Left lobe of liver (tissue), 2 donors: ENCODE data around the gene PLIN4. TPM values are rescaled to one million over a fixed set of nuclear protein-coding genes. Genes with fewer than 3 reads are reported as not detected.

Experiments used
- ATAC-seq: fragments of 200-7000 bp; cut with Tn5 transposase; one replicate; pipeline ENCODE4 v1.9.1; 2020; ENCODE audit warnings: mild to moderate bottlenecking, moderate library complexity
- DNase-seq: peaks from one replicate; pipeline ENCODE4 v3.0.0-alpha.2; 2020; ENCODE audit warnings: low spot score
- total RNA-seq: library from RNA; stranded (reverse); gene quantifications from one replicate; pipeline ENCODE4 v1.2.1, GENCODE V29; 2021
- donor health status: DM: no; HTN: no; CAD: no; lungs with moderate emphysema.
- donor health status: DM: no; HTN: yes; CAD: no.

PLIN4 gene
- total RNA-seq, 1 donor from 2014 or later = 36.8 TPM

GRCh38 chr19:4464815-4465581 lies 53.3 kb downstream of the PLIN4 start:
- ATAC-seq = peak; percentile 36

DNA sequence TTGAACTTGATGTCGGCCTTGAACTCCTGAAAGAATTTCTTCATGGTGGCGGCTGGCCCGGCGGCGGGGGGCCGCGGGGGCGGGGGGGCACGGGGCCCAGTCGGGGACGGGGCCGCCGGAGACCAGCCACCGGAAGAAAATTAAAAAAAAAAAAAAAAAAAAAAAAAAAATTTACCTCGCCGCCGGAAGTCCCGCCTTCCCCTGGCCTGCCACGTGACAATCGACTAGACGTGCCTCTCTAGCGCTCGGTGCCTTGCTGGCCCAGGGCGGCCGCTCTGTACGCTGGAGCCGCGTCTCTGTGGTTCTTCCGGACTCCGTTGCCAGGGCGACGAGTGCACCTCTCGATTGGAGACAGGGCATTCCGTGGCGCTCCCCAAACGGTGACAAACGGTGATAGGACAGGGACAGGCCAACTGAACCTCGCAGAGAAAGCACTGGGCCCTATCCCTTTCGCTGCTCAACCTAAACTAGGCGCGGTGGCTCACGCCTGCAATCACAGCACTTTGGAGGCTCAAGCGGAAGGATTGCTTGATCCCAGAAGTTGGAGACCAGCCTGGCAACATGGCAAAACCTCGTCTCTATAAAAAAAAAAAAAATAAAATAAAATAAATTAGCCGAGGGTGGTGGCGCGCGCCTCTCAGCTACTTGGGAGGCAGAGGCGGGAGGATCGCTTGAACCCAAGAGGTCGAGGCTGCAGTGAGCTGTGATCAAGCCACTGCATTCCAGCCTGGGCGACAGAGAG lies 60.5 kb downstream of the PLIN4 start, which contains the start of gene UBXN6:
Gene UBXN6, minus strand, starts transcription at position 141 of the 742 bp plus-strand sequence. Its CDS starts 97 bp downstream, at position 44.
- ATAC-seq = peak; percentile 95
- peak; percentile 98 for DNase-seq

More at GRCh38 chr19:4464815-4465581, 53.3 kb downstream of the PLIN4 start:
- DNase-seq = no peak

DNA sequence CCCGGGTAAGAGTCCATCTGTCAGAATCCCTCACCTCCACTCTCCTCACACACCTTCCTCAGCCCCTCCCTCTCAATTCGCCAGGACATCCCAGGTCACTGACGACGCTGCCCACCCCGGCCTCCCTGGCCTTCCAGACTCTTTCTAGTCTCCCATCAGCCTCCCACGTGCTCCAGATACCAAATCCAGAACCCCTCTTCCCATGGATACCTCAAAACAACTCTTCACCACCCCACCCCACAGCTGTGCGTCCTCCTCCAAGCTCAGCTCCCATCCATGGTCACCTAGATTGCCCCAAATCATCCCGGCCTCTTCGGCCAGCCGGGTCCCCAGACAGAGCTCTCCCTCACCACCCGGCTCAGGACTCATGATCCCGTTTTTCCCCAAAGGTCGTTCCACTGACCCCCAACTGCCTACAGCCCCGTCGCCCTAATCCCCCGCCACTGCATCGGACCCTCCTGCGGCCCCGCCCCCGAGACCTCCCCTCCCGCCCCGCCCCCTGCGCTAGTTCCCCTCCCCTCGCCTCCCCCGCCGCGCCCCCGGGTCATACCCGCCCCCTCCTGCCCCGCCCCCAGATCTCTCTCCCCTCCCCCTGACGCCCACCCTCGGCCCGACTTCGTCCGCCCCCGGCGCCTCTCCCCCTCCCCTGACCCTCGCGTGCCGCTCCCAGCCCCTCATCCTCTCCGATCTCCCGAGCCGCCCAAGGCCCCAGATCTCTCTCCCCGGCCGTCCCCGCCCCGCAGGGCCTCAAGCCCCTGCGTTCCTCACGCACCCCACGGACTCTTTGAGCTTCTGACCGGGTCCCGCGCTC lies 61.2 kb downstream of the PLIN4 start:
- ATAC-seq = peak; percentile 50
- no peak for DNase-seq

DNA sequence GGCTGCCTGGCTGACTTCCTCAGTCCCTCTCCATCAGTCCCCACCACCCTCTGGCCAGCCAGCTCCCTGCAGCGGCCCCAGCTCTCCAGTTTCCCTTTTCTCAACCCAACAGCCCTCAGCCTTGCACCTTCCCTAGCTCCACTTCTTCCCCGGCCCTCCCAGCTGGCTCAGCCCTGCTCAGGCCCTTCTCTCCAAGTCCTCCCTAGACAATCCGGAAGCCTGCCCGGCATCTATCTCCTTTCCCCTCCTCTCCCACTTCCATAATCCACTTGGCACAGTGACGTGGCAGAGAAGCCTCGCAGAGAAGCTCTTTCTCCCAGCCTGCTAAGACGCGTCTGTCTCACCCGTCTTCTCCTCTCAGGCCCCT lies 61.8 kb downstream of the PLIN4 start:
- no peak for DNase-seq
- no peak for ATAC-seq

DNA sequence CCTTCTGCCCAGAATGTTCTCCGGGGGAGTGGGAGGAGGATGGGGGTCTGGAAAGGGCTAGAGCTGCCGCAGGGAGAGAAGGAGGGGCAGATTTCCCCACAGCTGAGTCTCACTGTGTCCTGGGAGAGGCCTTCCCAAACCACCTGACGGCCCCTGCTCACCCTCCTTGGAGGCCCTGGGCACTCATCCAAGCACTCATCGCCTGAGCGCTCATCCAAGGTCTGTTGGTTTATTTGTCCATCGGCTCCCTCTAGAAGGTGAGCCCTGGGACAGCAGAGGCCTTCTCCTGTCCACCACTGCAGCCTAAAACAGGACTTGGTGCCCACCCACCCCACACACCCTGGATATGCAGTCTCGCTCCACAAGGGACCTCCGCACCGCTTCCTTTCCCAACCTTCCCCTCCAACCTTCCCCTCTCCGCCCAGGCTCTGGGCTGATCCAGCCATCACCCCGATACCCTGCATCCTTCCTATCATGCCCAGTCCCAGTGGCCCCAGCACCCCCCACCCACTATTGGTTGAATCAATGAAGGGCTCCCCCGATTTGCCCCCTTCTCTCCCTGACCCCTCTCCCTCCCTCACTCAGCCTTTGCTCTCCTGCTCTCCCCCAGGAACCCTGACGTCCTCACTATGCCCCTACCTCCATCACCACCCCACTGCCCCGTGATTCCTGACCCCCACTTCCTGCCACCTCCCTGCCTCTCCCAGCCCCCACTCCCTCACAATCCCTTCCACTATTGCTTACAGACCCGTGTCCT lies 62.4 kb downstream of the PLIN4 start:
- DNase-seq (no peak), ATAC-seq (peak; percentile 12)

DNA sequence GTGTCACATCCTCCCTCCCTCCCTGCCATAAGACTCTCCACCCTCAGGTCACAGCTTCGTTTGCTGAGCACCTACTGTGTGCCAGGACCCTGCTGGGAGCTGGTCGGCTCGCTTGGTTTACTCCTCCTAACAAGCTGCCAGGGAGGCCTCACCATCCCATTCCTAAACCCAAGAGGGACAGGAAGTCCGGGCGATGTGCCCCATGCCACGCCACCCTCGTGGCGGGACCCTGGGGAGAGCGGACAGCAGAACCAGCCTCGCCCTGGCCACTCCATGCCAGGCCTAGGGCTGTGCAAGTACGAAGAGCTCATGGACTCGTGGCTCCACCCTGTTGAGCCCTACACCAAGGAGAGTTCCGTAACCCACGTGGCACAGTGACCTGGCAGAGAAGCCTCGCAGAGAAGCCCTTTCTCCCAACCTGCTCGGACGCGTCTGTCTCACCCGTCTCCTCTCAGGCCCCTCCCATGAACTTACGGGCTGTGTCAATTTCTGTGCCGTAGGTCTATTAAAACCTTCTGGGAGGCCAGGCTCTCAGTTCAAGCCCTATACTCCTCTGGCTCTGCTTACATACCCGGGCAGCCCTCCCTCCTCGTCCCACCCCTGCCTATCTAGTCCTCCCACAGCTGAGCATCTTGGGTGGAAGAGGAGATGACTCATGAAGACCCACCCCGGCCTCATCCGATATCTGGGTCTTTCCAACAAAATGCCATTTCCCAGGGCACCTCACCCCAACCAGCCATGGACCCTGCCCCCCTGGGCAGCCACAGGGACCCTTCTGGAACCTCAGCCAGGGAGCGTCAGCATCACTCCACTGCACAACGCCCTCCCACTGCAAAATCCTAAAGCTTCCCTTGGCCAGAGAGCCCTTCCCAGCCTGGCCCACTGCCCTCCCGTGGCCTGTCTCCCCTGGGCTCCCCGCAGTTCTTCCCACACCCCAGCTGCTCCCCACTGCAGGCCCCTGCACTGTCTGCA lies 63.3 kb downstream of the PLIN4 start:
- no peak for DNase-seq
- no peak for ATAC-seq

DNA sequence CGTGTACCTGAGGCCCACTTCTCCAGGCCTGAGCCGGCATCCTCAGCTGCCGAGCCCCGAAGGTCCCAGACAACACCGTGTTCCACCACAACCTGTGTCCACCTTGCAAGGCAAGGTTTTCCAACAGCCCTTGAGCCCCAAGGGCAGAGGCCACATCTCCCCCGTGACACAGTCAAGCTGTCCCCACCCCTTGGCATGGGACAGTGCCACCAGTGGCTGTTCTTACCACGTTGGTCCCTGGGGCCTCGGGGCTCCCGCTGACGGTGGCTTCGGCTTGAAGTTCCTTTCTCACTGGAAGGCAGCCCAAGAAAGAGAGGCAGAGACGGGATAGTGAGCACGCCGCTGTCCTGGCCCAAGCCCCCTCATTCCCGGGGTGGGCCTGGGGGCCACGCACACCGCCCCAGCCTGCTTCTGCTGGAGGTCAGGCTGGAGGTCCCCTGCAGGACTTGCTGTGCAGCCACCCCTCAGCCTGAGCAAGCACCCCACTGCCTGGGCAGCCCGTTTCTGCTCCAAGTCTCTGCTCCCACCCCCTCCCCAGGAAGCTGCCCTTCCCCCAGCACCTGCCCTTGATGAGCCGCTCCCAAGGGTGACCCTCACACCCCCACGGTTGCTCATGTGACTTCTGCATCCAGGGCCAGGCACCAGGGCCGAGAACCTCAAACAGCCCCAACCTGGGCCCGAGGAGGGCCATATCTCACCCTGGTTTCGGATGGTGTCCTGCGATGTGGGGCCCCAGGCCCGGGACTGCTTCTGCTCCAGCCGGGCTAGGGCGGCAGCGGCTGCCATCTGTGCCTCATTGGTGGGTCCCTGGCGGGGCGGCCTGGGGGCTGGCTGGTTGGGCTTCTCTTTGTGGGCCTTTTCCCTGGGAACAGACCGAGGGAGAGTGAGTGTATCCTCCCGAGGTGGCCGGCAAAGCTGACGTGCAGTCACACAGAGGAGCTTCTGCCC lies 64.8 kb downstream of the PLIN4 start:
- no peak for DNase-seq
- ATAC-seq = no peak

- DNase-seq (no peak), ATAC-seq (no peak)
Measured at GRCh38 chr19:4452230-4452990, 65.9 kb downstream of the PLIN4 start.

Other genes starting within 250 kb of the PLIN4 start
- 8.8 TPM for gene SHD, start 239.2 kb downstream of the PLIN4 start, total RNA-seq
- 0.25 TPM for gene TMIGD2, start 216.1 kb downstream of the PLIN4 start, total RNA-seq
- gene FSD1, start 213.9 kb downstream of the PLIN4 start, total RNA-seq = 1.3 TPM
- 31.8 TPM for gene STAP2, start 179.7 kb downstream of the PLIN4 start, total RNA-seq
- 24.2 TPM for gene MPND, start 174.9 kb downstream of the PLIN4 start, total RNA-seq
- 30.2 TPM for gene SH3GL1, start 117.9 kb downstream of the PLIN4 start, total RNA-seq
- gene CHAF1A, start 115.8 kb downstream of the PLIN4 start, total RNA-seq = 3.3 TPM
- gene UBXN6, start 60.7 kb downstream of the PLIN4 start, total RNA-seq = 73.5 TPM
- gene HDGFL2, start 46.2 kb downstream of the PLIN4 start, total RNA-seq = 16.8 TPM
- gene PLIN5, start 16.7 kb upstream of the PLIN4 start, total RNA-seq = 136 TPM
- 328 TPM for gene LRG1, start 21.6 kb upstream of the PLIN4 start, total RNA-seq
- 1.8 TPM for gene SEMA6B, start 41.2 kb upstream of the PLIN4 start, total RNA-seq
- gene TNFAIP8L1, start 121.0 kb upstream of the PLIN4 start, total RNA-seq = 24.5 TPM
- gene MYDGF, start 151.9 kb upstream of the PLIN4 start, total RNA-seq = 85.4 TPM
- gene DPP9, start 205.4 kb upstream of the PLIN4 start, total RNA-seq = 61.3 TPM